IgD-negative memory B cell (primary cell): Measurements from ENCODE around the gene LTF. TPM values are rescaled to one million over a fixed set of nuclear protein-coding genes. Genes with fewer than 3 reads are reported as not detected.
A peak's percentile ranks its signal among the peaks of the same experiment; 100 is the strongest.
"Not testable (repeated sequence)": the region's sequence is repeated elsewhere in the genome, so short reads cannot be mapped to it uniquely, and the experiment has no call there.

ENCODE experiments used
- H3K27ac Mint-ChIP-seq, 3 donors: one replicate each; pipeline ENCODE4 v1.8.0; 2020 to 2022; ENCODE audit warnings: mild to moderate bottlenecking in 3 of 3, mixed read lengths in 3 of 3, moderate library complexity in 1 of 3
- H3K27me3 Mint-ChIP-seq: one replicate; pipeline ENCODE4 v1.8.0; 2021; ENCODE audit warnings: mixed read lengths
- H3K36me3 Mint-ChIP-seq: one replicate; pipeline ENCODE4 v1.8.0; 2020; ENCODE audit warnings: mild to moderate bottlenecking, mixed read lengths
- H3K4me1 Mint-ChIP-seq, 3 donors: one replicate each; pipeline ENCODE4 v1.8.0; 2020 to 2022; ENCODE audit warnings: mixed read lengths in 3 of 3, mild to moderate bottlenecking in 1 of 3
- H3K4me3 Mint-ChIP-seq, 4 donors: one replicate each; pipeline ENCODE4 v1.8.0; 2020 to 2022; ENCODE audit warnings: mild to moderate bottlenecking in 4 of 4, mixed read lengths in 4 of 4, moderate library complexity in 3 of 4
- H3K9me3 Mint-ChIP-seq, 3 donors: one replicate each; pipeline ENCODE4 v1.8.0; 2020 to 2021; ENCODE audit warnings: mixed read lengths in 3 of 3, mild to moderate bottlenecking in 1 of 3
- polyA plus RNA-seq: library from polyadenylated mRNA; unstranded; fragments of 300-500 nt; fragmentation: Illumina TruSeq; gene quantifications from one replicate; pipeline ENCODE4 v1.2.3, GENCODE V29; 2021

The LTF gene
- polyA plus RNA-seq, 1 donor from 2014 or later = not detected

DNA sequence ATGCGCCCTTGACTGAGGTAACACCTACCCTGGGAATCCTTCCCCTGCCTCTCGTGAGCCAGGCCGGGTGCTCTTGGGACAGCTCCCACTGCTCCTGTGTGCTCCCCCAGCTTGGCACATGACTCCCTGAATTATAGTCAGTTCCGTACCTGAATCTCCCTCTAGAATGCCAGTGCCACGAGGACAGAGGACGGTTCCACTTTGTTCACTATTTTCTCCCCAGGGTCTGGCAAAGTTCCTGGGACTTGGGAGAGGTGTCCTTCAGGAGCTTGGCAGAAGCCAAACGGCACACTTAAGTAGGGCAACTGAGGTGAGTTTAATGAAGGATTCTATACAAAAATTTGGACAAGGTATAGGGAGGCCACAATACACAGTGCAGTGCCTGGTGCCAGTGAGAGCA lies 67.6 kb downstream of the LTF start:
- H3K27me3 Mint-ChIP-seq = no peaks in the 10 kb centered on the region
- peak overlapping the region in 1 of 3 donors; percentile 67 for H3K27ac Mint-ChIP-seq
- no peaks in the 10 kb centered on the region for H3K9me3 Mint-ChIP-seq
- peaks cover 2% of the 10 kb centered on the region for H3K36me3 Mint-ChIP-seq
- peak overlapping the region in 1 of 4 donors; percentile 73 for H3K4me3 Mint-ChIP-seq
- H3K4me1 Mint-ChIP-seq = peaks cover 8 to 20% (median 8%) of the 10 kb centered on the region in 3 donors

DNA sequence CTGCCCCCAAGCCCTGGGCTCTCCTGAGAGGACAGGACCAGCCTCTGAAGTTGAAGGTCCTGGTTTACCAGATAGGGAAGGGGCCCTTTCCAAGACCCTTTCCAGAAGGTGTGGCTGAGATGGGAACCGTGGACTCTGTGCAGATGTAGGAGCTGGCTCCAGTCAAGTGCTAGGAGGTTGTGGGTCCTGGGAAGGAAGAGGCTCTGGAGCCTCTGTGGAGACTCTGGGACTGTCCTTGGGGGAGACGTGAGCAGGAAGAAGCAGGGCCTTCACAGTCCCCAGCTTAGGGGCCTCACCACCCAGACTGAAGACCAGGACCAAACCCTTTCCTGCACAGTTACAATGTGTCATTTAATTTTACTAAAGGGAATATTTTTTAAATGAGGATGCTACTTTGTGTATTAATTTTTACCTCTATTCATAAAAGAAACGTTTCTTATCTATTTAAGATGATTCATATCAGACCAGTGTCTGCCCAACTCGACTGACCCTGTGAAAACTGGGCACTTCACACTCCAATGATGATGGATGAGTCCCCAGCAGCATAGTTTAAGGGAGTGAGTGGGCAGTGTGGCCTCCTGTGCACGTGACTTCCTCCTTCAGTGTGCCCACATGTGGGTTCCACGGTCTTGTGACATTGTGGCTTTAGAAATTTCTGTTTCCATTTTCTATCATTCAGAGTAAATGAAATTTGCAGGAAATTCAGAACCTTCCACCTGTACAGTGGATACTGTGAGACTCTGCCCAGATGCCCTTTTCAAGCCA lies 68.8 kb downstream of the LTF start:
- H3K27me3 Mint-ChIP-seq = no peaks in the 10 kb centered on the region
- peaks cover 8 to 20% (median 8%) of the 10 kb centered on the region in 3 donors for H3K4me1 Mint-ChIP-seq
- no peaks in the 10 kb centered on the region for H3K9me3 Mint-ChIP-seq
- peak overlapping the region in 1 of 4 donors; percentile 30 for H3K4me3 Mint-ChIP-seq
- H3K27ac Mint-ChIP-seq = peak overlapping the region in 1 of 3 donors; percentile 50
- peaks cover 2% of the 10 kb centered on the region for H3K36me3 Mint-ChIP-seq

DNA sequence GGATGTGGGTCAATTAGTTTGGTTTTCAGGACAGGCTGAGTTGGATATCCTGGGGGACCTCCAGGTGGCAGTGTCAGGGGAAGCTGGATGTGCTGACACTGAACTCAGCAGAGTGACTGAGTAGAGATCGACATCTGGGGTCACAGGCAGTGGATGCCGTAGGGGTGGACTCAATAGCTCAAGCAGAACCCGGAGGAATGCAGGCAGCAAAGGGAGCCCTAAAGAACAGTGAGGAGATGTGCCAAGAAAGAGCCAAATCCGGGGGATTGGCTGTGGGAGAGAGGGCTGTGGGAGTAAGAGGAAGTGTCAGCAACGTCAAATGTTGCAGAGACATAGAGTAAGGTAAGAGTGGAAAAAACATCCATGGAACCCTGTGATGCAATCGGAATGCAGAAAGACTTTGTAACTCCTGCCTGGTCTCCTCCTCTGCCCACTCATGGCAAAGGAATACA lies 69.5 kb downstream of the LTF start:
- Mint-ChIP-seq H3K9me3 (no peaks in the 10 kb centered on the region), H3K4me1 (peaks cover 8 to 20% (median 8%) of the 10 kb centered on the region in 3 donors), H3K27ac (peak overlapping the region in 1 of 3 donors; percentile 50), H3K27me3 (no peaks in the 10 kb centered on the region), H3K36me3 (peaks cover 2% of the 10 kb centered on the region), H3K4me3 (no peak overlapping the region)

DNA sequence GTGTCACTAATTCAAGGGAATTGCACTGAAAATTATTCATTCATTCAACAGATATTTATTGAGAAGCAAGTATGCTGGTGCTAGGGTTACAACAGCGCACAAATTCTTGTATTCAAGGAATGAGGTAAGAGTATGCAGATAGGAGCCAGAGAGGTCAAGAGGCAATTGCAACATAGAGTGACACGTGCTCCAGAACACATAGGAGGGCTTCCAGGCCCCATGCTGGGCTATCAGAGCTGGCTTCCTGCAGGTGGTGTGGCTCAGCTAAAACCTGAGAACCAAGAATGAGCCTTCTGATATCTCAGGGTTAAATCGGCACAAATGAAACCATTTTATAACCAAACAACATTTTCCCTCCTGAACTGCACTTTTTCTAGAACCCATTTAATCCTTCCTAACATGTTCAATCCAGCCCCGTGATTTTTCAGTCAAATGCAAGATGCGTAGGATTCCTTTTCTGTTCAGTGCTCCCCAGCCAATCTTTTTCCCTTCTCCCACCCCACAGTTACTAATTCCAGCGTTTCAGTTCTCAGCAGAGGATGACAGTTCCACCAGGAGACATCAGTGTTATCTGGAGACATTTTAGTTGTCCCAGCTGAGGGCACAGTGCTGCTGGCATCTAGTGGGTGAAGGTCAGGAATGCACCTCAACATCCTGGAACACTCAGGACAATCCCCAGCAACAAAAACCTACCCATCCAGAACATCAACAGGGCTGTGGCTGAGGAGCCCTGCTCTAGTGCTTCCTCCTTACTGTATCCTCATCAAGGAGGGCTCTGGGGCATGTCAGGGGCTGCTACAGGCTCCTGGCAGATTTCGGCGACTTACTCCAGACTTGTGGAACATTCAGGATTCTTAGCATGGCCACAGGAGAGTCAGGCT lies 70.9 kb downstream of the LTF start:
- Mint-ChIP-seq H3K27me3 (no peaks in the 10 kb centered on the region), H3K27ac (peak overlapping the region in 1 of 3 donors; percentile 45), H3K9me3 (no peaks in the 10 kb centered on the region), H3K4me3 (no peak overlapping the region), H3K36me3 (peaks cover 2% of the 10 kb centered on the region), H3K4me1 (peaks cover 8 to 20% (median 8%) of the 10 kb centered on the region in 3 donors)

DNA sequence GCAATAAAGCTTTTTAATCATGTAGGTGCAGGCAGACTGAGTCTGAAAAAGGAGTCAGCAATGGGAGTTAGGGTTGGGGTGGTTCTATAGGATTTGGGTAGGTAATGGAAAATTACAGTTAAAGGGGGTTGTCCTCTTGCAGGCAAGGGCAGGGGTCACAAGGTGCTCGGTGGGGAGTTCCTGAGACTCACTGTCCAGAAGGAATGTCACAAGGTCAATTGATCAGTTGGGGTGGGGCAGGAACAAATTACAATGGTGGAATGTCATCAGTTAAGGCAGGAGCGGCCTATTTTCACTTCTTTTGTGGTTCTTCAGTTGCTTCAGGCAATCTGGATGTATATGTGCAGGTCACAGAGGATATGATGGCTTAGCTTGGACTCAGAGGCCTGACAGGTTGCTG lies 71.7 kb downstream of the LTF start:
- H3K4me1 Mint-ChIP-seq = peaks cover 8 to 20% (median 8%) of the 10 kb centered on the region in 3 donors
- no peak overlapping the region for H3K27ac Mint-ChIP-seq
- H3K4me3 Mint-ChIP-seq = no peak overlapping the region
- no peaks in the 10 kb centered on the region for H3K27me3 Mint-ChIP-seq
- H3K9me3 Mint-ChIP-seq = no peaks in the 10 kb centered on the region
- peaks cover 2% of the 10 kb centered on the region for H3K36me3 Mint-ChIP-seq

DNA sequence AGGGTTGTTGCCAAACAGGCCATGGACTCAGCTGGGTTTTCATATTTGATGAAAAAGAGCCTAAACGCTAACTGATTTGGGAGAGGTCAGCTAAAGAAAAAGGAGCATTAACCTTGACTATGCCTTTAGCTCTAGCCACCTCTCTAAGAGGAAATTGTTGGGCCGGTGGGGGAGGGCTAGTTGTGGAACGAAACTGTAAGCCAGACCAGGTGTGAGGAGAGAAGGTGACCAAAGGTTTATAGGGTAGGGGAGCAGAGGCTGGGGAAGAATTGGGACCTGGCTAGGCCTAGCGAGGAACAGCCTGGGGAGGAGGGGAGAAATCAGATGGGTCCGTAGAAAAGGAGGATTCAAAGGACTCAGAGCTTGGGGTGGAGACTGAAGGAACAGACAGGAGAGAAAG lies 73.2 kb downstream of the LTF start:
- not testable (repeated sequence) for H3K9me3 Mint-ChIP-seq, H3K4me3 Mint-ChIP-seq, H3K36me3 Mint-ChIP-seq, H3K27ac Mint-ChIP-seq, H3K27me3 Mint-ChIP-seq
- peaks cover 3 to 19% (median 6%) of the 10 kb centered on the region in 3 donors for H3K4me1 Mint-ChIP-seq

DNA sequence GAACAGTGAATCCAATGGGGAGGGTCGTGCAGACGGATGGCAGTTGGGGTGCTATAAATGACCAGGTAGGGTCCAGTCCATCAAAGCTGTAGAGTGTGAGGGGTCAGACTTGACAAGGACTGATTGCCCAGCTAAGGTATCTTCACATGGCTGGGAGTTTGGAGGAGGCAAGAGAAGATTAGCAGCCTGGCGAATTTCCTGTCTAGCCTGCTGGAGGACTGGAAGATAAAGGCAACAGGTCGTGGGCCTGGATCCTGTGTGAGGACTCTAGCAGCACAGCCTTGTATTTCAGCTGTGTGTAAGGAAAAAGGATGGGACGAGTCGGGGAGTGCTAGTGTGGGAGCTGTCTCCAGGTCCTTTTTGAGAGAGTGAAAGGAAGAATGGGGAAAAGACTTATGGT lies 75.4 kb downstream of the LTF start:
- Mint-ChIP-seq H3K27me3 (no peaks in the 10 kb centered on the region), H3K27ac (no peak overlapping the region), H3K4me3 (no peak overlapping the region), H3K4me1 (peaks cover 6 to 11% (median 9%) of the 10 kb centered on the region in 3 donors), H3K36me3 (peaks cover 2% of the 10 kb centered on the region), H3K9me3 (no peaks in the 10 kb centered on the region)

DNA sequence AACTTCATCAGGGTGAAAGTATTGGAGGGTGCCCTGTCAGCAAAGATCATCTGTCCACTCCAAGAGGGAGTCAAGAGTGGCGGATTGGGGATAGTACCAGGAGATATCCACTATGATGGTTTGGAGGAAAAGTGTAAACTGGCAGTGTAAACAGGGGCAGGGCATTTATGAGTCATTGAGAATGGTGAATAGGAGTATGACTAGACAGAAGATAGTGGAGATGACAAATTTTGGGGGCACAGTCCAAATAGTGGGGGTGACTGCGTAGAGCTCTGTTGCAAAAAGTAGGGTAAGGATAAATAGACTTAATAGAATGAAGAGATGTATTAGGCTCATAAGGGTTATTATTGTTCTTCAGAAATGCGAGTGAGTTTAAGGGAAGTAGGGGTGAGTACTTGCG lies 75.9 kb downstream of the LTF start:
- not testable (repeated sequence) for H3K27ac Mint-ChIP-seq, H3K36me3 Mint-ChIP-seq, H3K27me3 Mint-ChIP-seq, H3K4me3 Mint-ChIP-seq, H3K9me3 Mint-ChIP-seq
- peaks cover 8 to 15% (median 13%) of the 10 kb centered on the region in 3 donors for H3K4me1 Mint-ChIP-seq

DNA sequence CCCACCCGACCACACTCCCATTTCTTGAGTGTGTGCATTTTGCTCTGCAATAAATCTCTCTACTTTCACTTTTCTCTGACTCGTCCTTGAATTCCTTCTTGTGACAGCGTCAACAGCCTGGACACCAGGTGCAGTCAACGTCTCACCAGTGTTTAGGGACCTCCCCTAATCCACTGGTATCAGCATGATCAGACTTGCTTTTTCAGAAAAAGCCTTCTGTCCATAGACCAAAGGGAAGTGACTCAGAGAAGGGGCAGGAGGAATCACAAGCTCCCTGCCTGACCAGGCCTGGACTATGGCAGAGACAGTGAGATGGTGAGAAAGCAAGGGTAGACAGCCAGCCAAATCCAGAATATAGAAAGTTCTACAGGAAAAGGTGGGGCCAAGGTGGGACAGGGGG lies 78.5 kb downstream of the LTF start:
- H3K4me3 Mint-ChIP-seq = no peak overlapping the region
- no peaks in the 10 kb centered on the region for H3K9me3 Mint-ChIP-seq
- H3K27ac Mint-ChIP-seq = peak overlapping the region in 1 of 3 donors; percentile 43
- H3K4me1 Mint-ChIP-seq = peaks cover 18 to 28% (median 24%) of the 10 kb centered on the region in 3 donors
- no peaks in the 10 kb centered on the region for H3K27me3 Mint-ChIP-seq
- H3K36me3 Mint-ChIP-seq = no peaks in the 10 kb centered on the region

Other genes with a start within 250 kb of the LTF start
- 0.15 TPM for gene CCR3, start 222.4 kb downstream of the LTF start, polyA plus RNA-seq
- gene CCR2, start 110.8 kb downstream of the LTF start, polyA plus RNA-seq = 10.9 TPM
- not detected for gene CCR5, start 94.0 kb downstream of the LTF start, polyA plus RNA-seq
- 1.3 TPM for gene CCRL2, start 57.6 kb downstream of the LTF start, polyA plus RNA-seq
- not detected for gene RTP3, start 33.1 kb upstream of the LTF start, polyA plus RNA-seq
- gene LRRC2, start 101.4 kb upstream of the LTF start, polyA plus RNA-seq = 0.06 TPM
- gene FAM240A, start 147.6 kb upstream of the LTF start, polyA plus RNA-seq = not detected
- gene ALS2CL, start 228.8 kb upstream of the LTF start, polyA plus RNA-seq = 0.10 TPM
- not detected for gene TMIE, start 236.5 kb upstream of the LTF start, polyA plus RNA-seq